Muscle of leg (tissue), 11 donors: ENCODE data around the gene SAG. TPM values are rescaled to one million over a fixed set of nuclear protein-coding genes. Genes with fewer than 3 reads are reported as not detected.

Source experiments
- DNase-seq: peaks from one replicate; pipeline ENCODE4 v3.0.0; 2013
- H3K27ac ChIP-seq: one replicate; pipeline ENCODE4 v1.5.1; 2013; ENCODE audit warnings: mild to moderate bottlenecking, low read length, control low read depth
- H3K27me3 ChIP-seq: one replicate; pipeline ENCODE4 v1.6.1; 2013; ENCODE audit warnings: low read length; ENCODE audit not compliant: control insufficient read depth, insufficient read depth
- H3K36me3 ChIP-seq: one replicate; pipeline ENCODE4 v1.6.1; 2013; ENCODE audit warnings: low read length; ENCODE audit not compliant: control insufficient read depth, insufficient read depth
- H3K4me1 ChIP-seq: one replicate; pipeline ENCODE4 v1.6.1; 2013; ENCODE audit warnings: low read length; ENCODE audit not compliant: control insufficient read depth, insufficient read depth
- H3K4me3 ChIP-seq: one replicate; pipeline ENCODE4 v1.5.1; 2013; ENCODE audit warnings: low read length, control low read depth
- H3K9me3 ChIP-seq: replicated peaks from 2 replicates; pipeline ENCODE4 v1.6.1; 2013; ENCODE audit warnings: low read depth, low read length; ENCODE audit not compliant: control insufficient read depth
- WGBS: methylation state at CpG from one replicate; pipeline ENCODE4 v1.1.5; 2013; ENCODE audit warnings: missing lambda C conversion rate; ENCODE audit not compliant: insufficient coverage; 5-methylcytosine and 5-hydroxymethylcytosine counted together
- polyA plus RNA-seq, 8 donors: library from polyadenylated mRNA; unstranded; fragments of 120-200 nt; gene quantifications; one replicate each; pipeline versions ENCODE4 v1.2.1 to v1.2.3, GENCODE V29; 2013; ENCODE audit warnings: inconsistent platforms in 1 of 8, low replicate concordance in 1 of 8; ENCODE audit not compliant: insufficient read length in 8 of 8, insufficient read depth in 1 of 8
- total RNA-seq: library from RNA; stranded (reverse); fragments of 120-200 nt; gene quantifications from one replicate; pipeline ENCODE4 v1.2.4, GENCODE V29; 2013

The SAG gene
- total and polyA plus RNA-seq, 9 donors: 0.04 to 0.39 (median 0.11) TPM; not detected in 1

DNA sequence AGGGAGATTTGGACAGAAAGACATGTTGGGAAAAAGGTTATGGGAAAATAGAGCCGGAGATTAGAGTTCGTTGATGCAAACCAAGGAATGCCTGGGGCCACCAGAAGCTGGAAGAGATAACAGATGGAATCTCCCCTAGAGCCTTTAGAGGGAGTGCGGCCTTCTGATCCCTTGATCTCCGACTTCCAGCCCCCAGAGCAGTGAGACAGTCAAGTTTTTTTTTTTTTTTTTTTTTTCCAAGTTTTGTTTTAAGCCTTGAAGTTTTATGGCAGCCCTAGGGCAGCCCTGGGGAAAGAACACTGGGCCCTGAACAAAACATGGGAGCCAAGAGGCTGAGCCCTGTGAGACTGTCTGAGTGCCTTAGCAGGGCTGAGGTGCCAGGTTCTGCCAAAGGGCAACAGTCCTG lies 53.2 kb downstream of the SAG start:
- Histone ChIP-seq H3K4me1 (peaks cover 12% of the 10 kb centered on the region), H3K9me3 (peaks cover 3% of the 10 kb centered on the region), H3K27ac (no peak overlapping the region), H3K4me3 (no peak overlapping the region), H3K36me3 (peaks cover 6% of the 10 kb centered on the region), H3K27me3 (no peaks in the 10 kb centered on the region)
- WGBS: 31% methylated on average over 4 of the region's 4 CpGs
- no peak for DNase-seq

- H3K27me3 ChIP-seq: no peaks in the 10 kb centered on the region
- H3K27ac ChIP-seq: no peak overlapping the region
- H3K36me3 ChIP-seq: peaks cover 6% of the 10 kb centered on the region
- DNase-seq: peak; percentile 67
- no peak overlapping the region for H3K4me3 ChIP-seq
- H3K4me1 ChIP-seq: peaks cover 7% of the 10 kb centered on the region
- peaks cover 3% of the 10 kb centered on the region for H3K9me3 ChIP-seq
- WGBS: 42% methylated on average over 3 of the region's 7 CpGs
Measured at GRCh38 chr2:233361297-233361696, 53.7 kb downstream of the SAG start.

DNA sequence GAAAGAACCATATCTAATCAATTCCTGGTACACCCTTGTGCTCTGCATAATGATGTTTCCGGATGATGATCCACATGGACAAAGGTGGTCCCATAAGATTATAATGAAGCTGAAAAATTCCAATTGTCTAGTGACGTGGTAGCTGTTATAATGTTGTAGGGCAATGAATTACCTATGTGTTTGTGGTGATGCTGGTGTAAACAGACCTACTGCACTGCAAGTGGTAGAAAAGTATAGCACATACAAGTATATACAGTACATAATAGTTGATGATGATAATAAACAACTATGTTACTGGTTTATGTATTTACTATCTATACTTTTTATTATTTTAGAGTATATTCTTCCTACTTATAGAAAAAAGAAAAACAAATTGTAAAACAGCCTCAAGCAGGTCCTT lies 55.1 kb downstream of the SAG start:
- peaks cover 5% of the 10 kb centered on the region for H3K4me1 ChIP-seq
- WGBS: no CpG with 5 or more reads among the region's 2 CpGs
- H3K27me3 ChIP-seq: no peaks in the 10 kb centered on the region
- peaks cover 3% of the 10 kb centered on the region for H3K9me3 ChIP-seq
- DNase-seq: no peak
- H3K27ac ChIP-seq: no peak overlapping the region
- no peak overlapping the region for H3K4me3 ChIP-seq
- H3K36me3 ChIP-seq: peaks cover 4% of the 10 kb centered on the region

DNA sequence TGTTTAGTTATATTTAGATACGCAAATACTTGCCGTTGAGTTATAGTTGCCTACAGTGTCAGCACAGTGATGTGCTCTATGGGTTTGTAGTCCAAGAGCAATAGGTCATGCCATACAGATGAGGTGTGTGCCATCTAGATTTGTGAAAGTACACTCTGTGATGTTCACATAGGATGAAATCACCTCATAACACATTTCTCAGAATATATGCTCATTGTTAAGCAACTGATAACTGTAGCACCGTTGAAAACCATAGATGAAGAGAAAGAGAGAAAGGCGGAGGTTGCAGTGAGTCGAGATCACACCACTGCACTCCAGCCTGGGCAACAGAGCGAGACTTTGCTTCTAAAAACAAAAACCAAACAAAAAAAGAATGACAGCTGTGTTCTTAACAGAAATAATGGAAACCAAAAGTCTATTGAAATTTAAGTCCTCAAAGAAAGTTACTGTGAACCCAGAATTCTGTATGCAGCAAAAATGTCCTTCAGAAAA lies 56.2 kb downstream of the SAG start:
- peaks cover 4% of the 10 kb centered on the region for H3K36me3 ChIP-seq
- peaks cover 5% of the 10 kb centered on the region for H3K4me1 ChIP-seq
- DNase-seq: no peak
- no peak overlapping the region for H3K4me3 ChIP-seq
- WGBS: no CpG with 5 or more reads among the region's 6 CpGs
- H3K9me3 ChIP-seq: peaks cover 3% of the 10 kb centered on the region
- H3K27ac ChIP-seq: no peak overlapping the region
- no peaks in the 10 kb centered on the region for H3K27me3 ChIP-seq

- no peak for DNase-seq
- no peaks in the 10 kb centered on the region for H3K27me3 ChIP-seq
- peaks cover 4% of the 10 kb centered on the region for H3K4me1 ChIP-seq
- peaks cover 3% of the 10 kb centered on the region for H3K9me3 ChIP-seq
- no peak overlapping the region for H3K4me3 ChIP-seq
- 78% methylated on average over 5 of the region's 6 CpGs for WGBS
- H3K27ac ChIP-seq: no peak overlapping the region
- H3K36me3 ChIP-seq: peaks cover 4% of the 10 kb centered on the region
Measured at GRCh38 chr2:233365861-233366520, 58.4 kb downstream of the SAG start.

GRCh38 chr2:233367586-233367985 lies 60.0 kb downstream of the SAG start:
- H3K4me3 ChIP-seq: no peak overlapping the region
- no peaks in the 10 kb centered on the region for H3K27me3 ChIP-seq
- peaks cover 3% of the 10 kb centered on the region for H3K9me3 ChIP-seq
- WGBS: no CpG with 5 or more reads among the region's 3 CpGs
- H3K4me1 ChIP-seq: peaks cover 4% of the 10 kb centered on the region
- no peak for DNase-seq
- H3K27ac ChIP-seq: no peak overlapping the region
- peaks cover 4% of the 10 kb centered on the region for H3K36me3 ChIP-seq

DNA sequence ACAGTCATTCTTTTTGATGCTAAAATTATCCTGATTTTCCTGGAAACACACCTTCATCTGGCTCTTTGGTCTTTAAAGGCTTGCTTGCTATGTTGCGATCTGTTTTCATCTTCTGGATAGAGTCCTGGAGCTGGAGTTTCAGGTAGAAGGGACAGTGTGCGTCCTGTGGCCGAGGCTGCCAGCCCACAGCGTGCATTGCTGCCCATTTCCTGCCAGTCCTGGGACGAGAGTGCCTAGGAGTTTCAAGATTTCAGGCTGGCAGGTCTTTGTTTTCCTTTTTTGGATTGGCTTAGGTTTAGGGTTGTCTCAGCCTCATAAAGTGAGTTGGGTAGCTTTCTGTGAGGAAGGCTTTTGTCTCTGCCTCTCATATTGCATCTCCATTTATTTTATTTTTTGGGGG lies 61.1 kb downstream of the SAG start:
- Histone ChIP-seq H3K36me3 (no peaks in the 10 kb centered on the region), H3K27me3 (no peaks in the 10 kb centered on the region), H3K4me1 (peaks cover 7% of the 10 kb centered on the region), H3K9me3 (no peaks in the 10 kb centered on the region), H3K27ac (no peak overlapping the region), H3K4me3 (no peak overlapping the region)
- no peak for DNase-seq
- 75% methylated on average over 4 of the region's 5 CpGs for WGBS

DNA sequence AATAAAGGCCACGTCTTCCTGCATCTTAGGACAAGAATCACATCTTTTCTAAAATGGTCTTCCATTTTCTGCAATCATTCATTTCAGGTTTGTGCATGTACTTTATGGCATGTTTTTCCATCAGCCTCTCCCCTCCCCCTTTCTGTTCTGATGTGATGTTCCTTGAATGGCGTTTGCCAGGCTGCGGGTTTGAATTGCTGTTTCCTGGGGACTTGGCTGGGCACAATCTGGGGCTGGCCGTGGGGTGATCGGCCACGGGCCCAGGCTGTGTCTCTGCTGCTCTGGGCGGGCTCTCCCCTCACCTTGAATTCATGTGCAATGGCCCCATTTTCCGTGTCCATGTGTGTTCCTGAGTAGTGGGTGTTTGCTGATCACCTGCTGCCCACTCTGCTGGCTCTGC lies 61.8 kb downstream of the SAG start:
- Histone ChIP-seq H3K9me3 (no peaks in the 10 kb centered on the region), H3K27me3 (no peaks in the 10 kb centered on the region), H3K27ac (no peak overlapping the region), H3K36me3 (no peaks in the 10 kb centered on the region), H3K4me3 (no peak overlapping the region), H3K4me1 (peaks cover 7% of the 10 kb centered on the region)
- 88% methylated on average over 4 of the region's 8 CpGs for WGBS
- DNase-seq: no peak

- no peaks in the 10 kb centered on the region for H3K27me3 ChIP-seq
- H3K4me3 ChIP-seq: no peak overlapping the region
- H3K9me3 ChIP-seq: no peaks in the 10 kb centered on the region
- WGBS: 70% methylated on average over 2 of the region's 9 CpGs
- no peak for DNase-seq
- H3K36me3 ChIP-seq: no peaks in the 10 kb centered on the region
- peaks cover 7% of the 10 kb centered on the region for H3K4me1 ChIP-seq
- no peak overlapping the region for H3K27ac ChIP-seq
Measured at GRCh38 chr2:233369897-233370685, 62.5 kb downstream of the SAG start.

DNA sequence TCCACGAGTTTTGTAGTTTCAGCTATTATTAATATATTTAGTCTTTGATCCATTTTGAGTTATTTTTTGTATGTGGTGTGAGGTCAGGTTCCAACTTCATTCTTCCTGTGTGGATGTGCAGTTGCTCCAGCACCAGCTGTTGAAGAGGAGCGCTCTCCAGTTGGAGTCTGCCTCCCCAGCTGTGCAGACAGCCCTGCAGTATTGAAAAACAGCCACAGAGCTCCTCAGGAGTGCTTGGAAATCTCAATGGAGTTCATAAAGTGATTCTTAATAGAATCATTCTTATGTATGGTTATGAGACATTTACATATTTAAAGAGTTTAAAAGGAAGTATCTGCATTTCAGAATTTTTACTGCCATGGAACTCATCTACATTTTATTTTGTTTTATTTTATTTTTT lies 64.0 kb downstream of the SAG start:
- Histone ChIP-seq H3K4me1 (peaks cover 7% of the 10 kb centered on the region), H3K27me3 (no peaks in the 10 kb centered on the region), H3K36me3 (no peaks in the 10 kb centered on the region), H3K27ac (no peak overlapping the region), H3K9me3 (no peaks in the 10 kb centered on the region), H3K4me3 (no peak overlapping the region)
- WGBS: no CpG with 5 or more reads among the region's 2 CpGs
- DNase-seq: peak; percentile 85
